OCI-LY1 (cell line): ENCODE results near the gene WNT7B.

Source experiments
- H2AFZ ChIP-seq: fragments of 200-600 bp; sonication (generic), shearing (Covaris generic); 2 replicates; pipeline ENCODE4 v1.6.0; 2014; ENCODE audit warnings: antibody characterized with exemption, mild to moderate bottlenecking, low read length
- H3F3A ChIP-seq: fragments of 200-600 bp; sonication (generic), shearing (Covaris generic); 2 replicates; pipeline ENCODE4 v1.6.0; 2014; ENCODE audit warnings: mild to moderate bottlenecking, antibody characterized with exemption, low read length, moderate library complexity; ENCODE audit not compliant: insufficient read depth
- H3K27ac ChIP-seq: fragments of 200-600 bp; sonication (generic); 2 replicates; pipeline ENCODE4 v1.5.1; 2014; ENCODE audit warnings: low read length, mixed run types, mild to moderate bottlenecking, low read depth; ENCODE audit not compliant: poor library complexity, severe bottlenecking
- H3K27me3 ChIP-seq: fragments of 200-600 bp; sonication (generic); 2 replicates; pipeline ENCODE4 v1.6.0; 2014; ENCODE audit warnings: antibody characterized with exemption, mild to moderate bottlenecking, low read length, moderate library complexity; ENCODE audit not compliant: insufficient read depth
- H3K36me3 ChIP-seq: fragments of 200-600 bp; sonication (generic); 2 replicates; pipeline ENCODE4 v1.6.1; 2014; ENCODE audit warnings: mild to moderate bottlenecking, antibody characterized with exemption, low read length, moderate library complexity, mixed read lengths; ENCODE audit not compliant: insufficient read depth
- H3K4me1 ChIP-seq: fragments of 200-600 bp; sonication (generic); 2 replicates; pipeline ENCODE4 v1.5.1; 2014; ENCODE audit warnings: mild to moderate bottlenecking, low read length, moderate library complexity; ENCODE audit not compliant: insufficient read depth, severe bottlenecking
- H3K4me2 ChIP-seq: fragments of 200-600 bp; sonication (generic), shearing (Covaris generic); 2 replicates; pipeline ENCODE4 v1.6.1; 2014; ENCODE audit warnings: low read length
- H3K4me3 ChIP-seq: fragments of 200-600 bp; sonication (generic); 2 replicates; pipeline ENCODE4 v1.5.1; 2014; ENCODE audit warnings: low read length, low read depth, mild to moderate bottlenecking, mixed read lengths; ENCODE audit not compliant: poor library complexity, severe bottlenecking
- H3K79me2 ChIP-seq: fragments of 200-600 bp; shearing (Covaris generic); 2 replicates; pipeline ENCODE4 v1.6.1; 2016; ENCODE audit warnings: mixed run types, low read length, mixed read lengths; ENCODE audit not compliant: insufficient read depth
- H3K9ac ChIP-seq: fragments of 200-600 bp; sonication (generic), shearing (Covaris generic); 2 replicates; pipeline ENCODE4 v1.6.1; 2014; ENCODE audit warnings: mild to moderate bottlenecking, low read length, mixed read lengths
- H3K9me2 ChIP-seq: fragments of 200-600 bp; sonication (generic), shearing (Covaris generic); 2 replicates; pipeline ENCODE4 v1.6.1; 2014; ENCODE audit warnings: low read depth, mild to moderate bottlenecking, low read length, mixed read lengths
- H3K9me3 ChIP-seq: fragments of 200-600 bp; shearing (Covaris generic); 2 replicates; pipeline ENCODE4 v1.6.1; 2014; ENCODE audit warnings: low read length, mixed read lengths
- H4K20me1 ChIP-seq: fragments of 200-600 bp; sonication (generic), shearing (Covaris generic); 2 replicates; pipeline ENCODE4 v1.6.0; 2016; ENCODE audit warnings: mild to moderate bottlenecking, low read length; ENCODE audit not compliant: insufficient read depth
- CTCF ChIP-seq: fragments of 200-600 bp; sonication (generic), shearing (Covaris generic); IDR thresholded peaks from 2 replicates; pipeline ENCODE4 v1.5.1; 2017; ENCODE audit warnings: mild to moderate bottlenecking, antibody characterized with exemption, low read length, moderate library complexity, mixed read lengths
- EZH2 ChIP-seq: fragments of 200-600 bp; sonication (generic), shearing (Covaris generic); IDR thresholded peaks from 2 replicates; pipeline ENCODE4 v1.8.0; 2017; ENCODE audit warnings: borderline replicate concordance, mixed run types, mild to moderate bottlenecking, antibody characterized with exemption, low read length, moderate library complexity, mixed read lengths

Gene WNT7B

GRCh38 chr22:45915151-45915550, 61.8 kb downstream of the WNT7B start:
- Histone ChIP-seq H3K9ac (no peak overlapping the region), H3K4me3 (no peak overlapping the region), H3K79me2 (no peaks in the 10 kb centered on the region), H3K36me3 (no peaks in the 10 kb centered on the region), H4K20me1 (no peaks in the 10 kb centered on the region), H3K27me3 (peaks cover 16% of the 10 kb centered on the region; the same call in 1 of the 2 replicates), H3K4me1 (no peaks in the 10 kb centered on the region), H3K4me2 (no peak overlapping the region), H2AFZ (no peak overlapping the region), H3F3A (no peaks in the 10 kb centered on the region), H3K27ac (no peak overlapping the region), H3K9me3 (no peaks in the 10 kb centered on the region), H3K9me2 (no peaks in the 10 kb centered on the region)
- TF ChIP-seq CTCF (no peak), EZH2 (no peak)

GRCh38 chr22:45914309-45914708, 62.7 kb downstream of the WNT7B start:
- Histone ChIP-seq H3K4me3 (no peak overlapping the region), H3K9ac (no peak overlapping the region), H3K27ac (no peak overlapping the region), H3K4me1 (no peaks in the 10 kb centered on the region), H2AFZ (no peak overlapping the region), H3K9me2 (no peaks in the 10 kb centered on the region), H3K4me2 (no peak overlapping the region), H3K79me2 (no peaks in the 10 kb centered on the region), H3K36me3 (no peaks in the 10 kb centered on the region), H3K27me3 (peaks cover 16% of the 10 kb centered on the region; the same call in 1 of the 2 replicates), H3F3A (no peaks in the 10 kb centered on the region), H3K9me3 (no peaks in the 10 kb centered on the region), H4K20me1 (no peaks in the 10 kb centered on the region)
- no peak for TF ChIP-seq CTCF
- TF ChIP-seq EZH2, result no peak

GRCh38 chr22:45912910-45913309, 64.1 kb downstream of the WNT7B start:
- H3K9ac ChIP-seq, result no peak overlapping the region
- H3K36me3 ChIP-seq, result no peaks in the 10 kb centered on the region
- no peak overlapping the region for H3K27ac ChIP-seq
- TF ChIP-seq EZH2 (no peak), CTCF (no peak)
- no peak overlapping the region for H3K4me3 ChIP-seq
- H3K9me3 ChIP-seq, result no peaks in the 10 kb centered on the region
- no peak overlapping the region for H3K4me2 ChIP-seq
- H3K27me3 ChIP-seq, result peaks cover 16% of the 10 kb centered on the region; the same call in 1 of the 2 replicates
- no peak overlapping the region for H2AFZ ChIP-seq
- no peaks in the 10 kb centered on the region for H4K20me1 ChIP-seq
- H3K79me2 ChIP-seq, result no peaks in the 10 kb centered on the region
- no peaks in the 10 kb centered on the region for H3K4me1 ChIP-seq
- no peaks in the 10 kb centered on the region for H3K9me2 ChIP-seq
- no peaks in the 10 kb centered on the region for H3F3A ChIP-seq
